ENCODE results near the gene FBXW8.

GRCh38 chr12:117048585-117048904, 137.8 kb downstream of the FBXW8 start:
- TF ChIP-seq, protein P1, sequence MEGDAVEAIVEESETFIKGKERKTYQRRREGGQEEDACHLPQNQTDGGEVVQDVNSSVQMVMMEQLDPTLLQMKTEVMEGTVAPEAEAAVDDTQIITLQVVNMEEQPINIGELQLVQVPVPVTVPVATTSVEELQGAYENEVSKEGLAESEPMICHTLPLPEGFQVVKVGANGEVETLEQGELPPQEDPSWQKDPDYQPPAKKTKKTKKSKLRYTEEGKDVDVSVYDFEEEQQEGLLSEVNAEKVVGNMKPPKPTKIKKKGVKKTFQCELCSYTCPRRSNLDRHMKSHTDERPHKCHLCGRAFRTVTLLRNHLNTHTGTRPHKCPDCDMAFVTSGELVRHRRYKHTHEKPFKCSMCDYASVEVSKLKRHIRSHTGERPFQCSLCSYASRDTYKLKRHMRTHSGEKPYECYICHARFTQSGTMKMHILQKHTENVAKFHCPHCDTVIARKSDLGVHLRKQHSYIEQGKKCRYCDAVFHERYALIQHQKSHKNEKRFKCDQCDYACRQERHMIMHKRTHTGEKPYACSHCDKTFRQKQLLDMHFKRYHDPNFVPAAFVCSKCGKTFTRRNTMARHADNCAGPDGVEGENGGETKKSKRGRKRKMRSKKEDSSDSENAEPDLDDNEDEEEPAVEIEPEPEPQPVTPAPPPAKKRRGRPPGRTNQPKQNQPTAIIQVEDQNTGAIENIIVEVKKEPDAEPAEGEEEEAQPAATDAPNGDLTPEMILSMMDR (conservative IDR thresholded peaks at IDR 0.05 in 1 of 2, IDR thresholded peaks at IDR 0.05 in 1 of 2; ENCODE audit: low read depth in 1 of 2, low read length in 2 of 2), result no peak
- no peak for TF ChIP-seq EZH2 (IDR thresholded peaks at IDR 0.05; ENCODE audit: low read length, missing control alignments)
